HG02884 (cell line): ENCODE measurements around the gene GIGYF1.
"Not testable (repeated sequence)": the region's sequence is repeated elsewhere in the genome, so short reads cannot be mapped to it uniquely, and the experiment has no call there.

Experiments
- ATAC-seq: cut with Tn5 transposase; IDR thresholded peaks from one replicate; pipeline ENCODE4 v1.9.1; 2021; ENCODE audit warnings: mild to moderate bottlenecking, moderate library complexity; ENCODE audit not compliant: unreplicated experiment

GIGYF1 gene, protein sequence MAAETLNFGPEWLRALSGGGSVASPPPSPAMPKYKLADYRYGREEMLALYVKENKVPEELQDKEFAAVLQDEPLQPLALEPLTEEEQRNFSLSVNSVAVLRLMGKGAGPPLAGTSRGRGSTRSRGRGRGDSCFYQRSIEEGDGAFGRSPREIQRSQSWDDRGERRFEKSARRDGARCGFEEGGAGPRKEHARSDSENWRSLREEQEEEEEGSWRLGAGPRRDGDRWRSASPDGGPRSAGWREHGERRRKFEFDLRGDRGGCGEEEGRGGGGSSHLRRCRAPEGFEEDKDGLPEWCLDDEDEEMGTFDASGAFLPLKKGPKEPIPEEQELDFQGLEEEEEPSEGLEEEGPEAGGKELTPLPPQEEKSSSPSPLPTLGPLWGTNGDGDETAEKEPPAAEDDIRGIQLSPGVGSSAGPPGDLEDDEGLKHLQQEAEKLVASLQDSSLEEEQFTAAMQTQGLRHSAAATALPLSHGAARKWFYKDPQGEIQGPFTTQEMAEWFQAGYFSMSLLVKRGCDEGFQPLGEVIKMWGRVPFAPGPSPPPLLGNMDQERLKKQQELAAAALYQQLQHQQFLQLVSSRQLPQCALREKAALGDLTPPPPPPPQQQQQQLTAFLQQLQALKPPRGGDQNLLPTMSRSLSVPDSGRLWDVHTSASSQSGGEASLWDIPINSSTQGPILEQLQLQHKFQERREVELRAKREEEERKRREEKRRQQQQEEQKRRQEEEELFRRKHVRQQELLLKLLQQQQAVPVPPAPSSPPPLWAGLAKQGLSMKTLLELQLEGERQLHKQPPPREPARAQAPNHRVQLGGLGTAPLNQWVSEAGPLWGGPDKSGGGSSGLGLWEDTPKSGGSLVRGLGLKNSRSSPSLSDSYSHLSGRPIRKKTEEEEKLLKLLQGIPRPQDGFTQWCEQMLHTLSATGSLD (N-terminal part only)

DNA sequence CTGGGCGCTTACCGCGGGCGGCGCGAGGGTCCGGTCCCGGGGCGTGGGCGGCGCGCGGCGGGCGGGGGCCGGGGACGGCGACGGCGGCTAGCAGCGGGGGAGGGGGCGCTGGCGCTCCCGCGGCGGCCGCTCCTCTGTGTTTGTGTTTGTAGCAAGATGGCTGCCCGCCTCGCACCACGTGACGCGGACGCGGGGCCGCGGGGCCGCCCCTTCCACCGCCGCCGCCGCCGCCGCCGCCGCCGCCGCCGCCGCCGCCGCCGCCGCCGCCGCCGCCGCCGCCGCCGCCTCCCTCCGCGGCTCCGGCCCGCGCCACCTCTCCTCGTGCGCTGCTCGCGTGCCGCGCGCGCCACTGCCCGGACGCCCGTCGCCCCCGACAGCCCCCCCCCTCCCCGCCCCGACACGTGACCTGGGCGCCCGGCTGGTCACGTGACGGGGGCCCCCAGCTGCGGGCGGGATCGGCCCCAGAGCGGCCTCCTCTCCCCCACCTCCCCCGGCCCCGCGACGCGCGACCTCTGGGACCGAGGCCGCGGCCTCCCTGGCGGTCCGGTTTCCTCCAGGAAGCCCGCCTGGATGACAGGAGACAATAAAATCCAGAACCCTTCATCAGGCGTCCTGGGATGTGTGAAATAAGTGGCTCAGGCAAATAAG, at the start of gene GIGYF1:
Gene GIGYF1 (minus strand): TSS at position 153 of the 648 bp plus-strand sequence. CDS start 6,012 bp downstream, outside the sequence.
- ATAC-seq, result no peak

DNA sequence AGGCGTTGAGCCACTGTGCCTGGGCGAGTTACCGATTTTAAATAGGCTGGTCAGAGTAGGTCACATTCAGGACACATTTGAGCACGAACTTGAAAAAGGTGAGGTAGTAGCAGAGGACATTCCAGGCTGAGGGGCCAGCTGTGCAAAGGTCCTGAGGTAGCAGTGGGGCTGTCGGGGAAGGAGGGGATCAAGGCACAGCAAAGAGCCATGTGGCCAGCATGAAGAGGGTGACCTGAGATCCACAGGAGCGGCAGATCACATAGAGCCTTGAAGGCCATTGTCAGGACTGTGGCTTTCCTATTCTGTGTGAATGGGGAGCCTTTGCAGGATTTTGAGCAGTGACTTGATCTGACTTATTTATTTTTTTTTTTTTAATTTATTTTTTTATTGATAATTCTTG, 45.9 kb upstream of the GIGYF1 start:
- no peak for ATAC-seq

DNA sequence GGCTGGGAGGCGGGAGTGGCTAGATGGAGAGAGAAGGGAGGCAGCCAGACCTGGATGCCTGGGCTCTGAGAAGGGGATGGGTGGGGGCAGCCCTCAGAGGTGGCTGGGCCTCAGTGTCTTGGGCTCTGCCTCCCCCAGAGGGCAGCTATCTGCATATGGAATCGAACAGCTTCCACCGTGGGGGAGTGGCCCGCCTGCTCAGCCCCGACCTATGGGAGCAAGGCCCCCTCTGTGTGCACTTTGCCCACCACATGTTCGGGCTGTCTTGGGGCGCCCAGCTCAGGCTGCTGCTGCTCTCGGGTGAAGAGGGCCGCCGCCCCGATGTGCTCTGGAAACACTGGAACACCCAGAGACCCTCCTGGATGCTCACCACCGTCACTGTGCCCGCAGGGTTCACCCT, 42.6 kb upstream of the GIGYF1 start:
- no peak for ATAC-seq

DNA sequence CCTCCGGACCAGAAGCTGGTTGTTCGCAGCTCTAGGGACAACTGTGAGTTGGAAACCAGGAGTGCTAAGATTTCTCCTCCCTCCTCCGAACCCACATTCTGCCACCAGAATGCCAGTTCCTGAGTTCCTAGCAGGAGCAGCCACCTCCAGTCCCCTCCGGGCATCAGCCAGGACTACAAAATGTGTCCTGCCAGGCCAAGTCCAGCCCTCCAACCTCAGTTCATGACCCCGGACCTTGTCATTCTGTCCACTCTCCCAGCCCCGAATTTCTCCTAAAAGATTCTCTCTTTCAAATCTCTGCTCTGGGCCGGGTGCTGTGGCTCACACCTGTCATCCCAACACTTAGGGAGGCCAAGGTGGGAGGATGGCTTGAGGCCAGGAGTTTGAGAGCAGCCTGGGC, 41.7 kb upstream of the GIGYF1 start:
- no peak for ATAC-seq

DNA sequence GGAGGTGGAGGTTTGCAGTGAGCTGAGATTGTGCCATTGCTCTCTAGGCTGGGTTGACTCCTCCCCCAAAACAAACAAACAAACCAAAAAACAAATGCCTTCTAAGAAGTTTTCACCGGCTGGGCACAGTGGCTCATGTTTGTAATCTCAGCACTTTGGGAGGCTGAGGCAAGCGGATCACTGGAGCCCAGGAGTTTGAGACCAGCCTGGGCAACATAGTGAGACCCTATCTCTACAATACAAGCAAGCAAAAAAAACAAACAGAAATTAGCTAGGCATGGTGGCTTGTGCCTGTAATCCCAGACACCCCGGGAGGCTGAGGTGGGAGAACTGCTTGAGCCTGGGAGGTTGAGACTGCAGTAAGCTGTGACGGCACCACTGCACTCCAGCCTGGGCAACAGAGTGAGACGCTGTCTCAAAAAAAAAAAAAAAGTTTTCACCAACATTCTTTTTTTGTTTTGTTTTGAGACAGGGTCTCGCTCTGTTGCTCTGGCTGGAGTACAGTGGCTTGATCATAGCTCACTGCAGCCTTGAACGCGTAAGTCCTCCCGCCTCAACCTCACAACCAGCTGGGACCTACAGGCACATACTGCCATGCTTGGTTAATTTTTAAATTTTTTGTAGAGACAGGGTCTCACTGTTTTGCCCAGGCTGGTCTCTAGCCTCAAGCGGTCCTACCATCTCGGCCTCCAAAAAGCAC, 38.0 kb upstream of the GIGYF1 start:
- ATAC-seq, result no peak

DNA sequence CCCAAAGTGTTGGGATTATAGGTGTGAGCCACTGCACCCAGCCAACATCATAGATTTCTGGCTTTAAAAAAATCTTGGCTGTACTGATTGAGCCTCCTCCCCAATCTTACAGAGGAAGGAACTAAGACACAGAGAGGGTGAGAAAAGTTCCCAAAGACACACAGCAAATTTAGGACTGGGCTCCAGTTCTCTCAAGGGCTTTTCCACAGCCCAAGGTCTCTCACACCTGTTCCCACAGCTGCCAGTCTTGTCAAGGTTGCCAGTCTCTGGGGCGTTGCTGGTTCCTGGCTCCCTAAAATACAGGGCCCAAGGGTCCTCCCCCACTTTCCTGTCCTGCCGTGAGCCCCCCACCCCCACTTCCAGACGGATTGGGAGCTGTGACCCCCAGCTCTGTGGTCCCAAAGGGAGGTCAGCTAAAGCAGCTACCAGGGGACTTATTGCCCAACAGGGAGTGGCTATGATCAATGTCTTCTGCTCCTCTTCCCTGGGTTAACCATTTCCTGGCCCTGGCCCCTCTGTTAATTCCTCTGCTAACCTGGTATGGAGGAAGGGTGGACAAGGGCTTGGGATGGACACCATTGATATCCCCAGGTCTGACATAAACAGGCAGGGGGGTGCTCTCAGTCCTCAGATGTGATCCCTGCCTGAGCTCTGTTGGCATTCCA, 36.2 kb upstream of the GIGYF1 start:
- ATAC-seq, result no peak

DNA sequence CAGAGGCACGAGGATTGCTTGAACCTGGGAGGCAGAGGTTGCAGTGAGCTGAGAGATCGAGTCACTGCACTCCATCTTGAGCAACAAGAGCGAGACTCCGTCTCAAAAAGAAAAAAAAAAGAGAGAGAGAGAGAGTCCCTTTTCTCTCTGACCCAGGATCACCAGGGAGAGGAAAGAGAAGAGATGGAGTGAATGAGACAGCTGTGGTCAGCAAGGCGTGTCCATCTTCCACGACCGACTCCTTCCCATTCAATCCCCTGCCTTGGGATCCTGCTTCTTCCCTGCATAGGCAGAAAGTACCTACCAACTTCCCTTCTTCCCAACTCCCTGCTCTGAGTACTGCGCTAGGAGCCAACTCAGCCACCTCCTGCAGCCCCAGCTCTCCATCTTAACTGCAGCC, 34.1 kb upstream of the GIGYF1 start:
- ATAC-seq, result no peak

DNA sequence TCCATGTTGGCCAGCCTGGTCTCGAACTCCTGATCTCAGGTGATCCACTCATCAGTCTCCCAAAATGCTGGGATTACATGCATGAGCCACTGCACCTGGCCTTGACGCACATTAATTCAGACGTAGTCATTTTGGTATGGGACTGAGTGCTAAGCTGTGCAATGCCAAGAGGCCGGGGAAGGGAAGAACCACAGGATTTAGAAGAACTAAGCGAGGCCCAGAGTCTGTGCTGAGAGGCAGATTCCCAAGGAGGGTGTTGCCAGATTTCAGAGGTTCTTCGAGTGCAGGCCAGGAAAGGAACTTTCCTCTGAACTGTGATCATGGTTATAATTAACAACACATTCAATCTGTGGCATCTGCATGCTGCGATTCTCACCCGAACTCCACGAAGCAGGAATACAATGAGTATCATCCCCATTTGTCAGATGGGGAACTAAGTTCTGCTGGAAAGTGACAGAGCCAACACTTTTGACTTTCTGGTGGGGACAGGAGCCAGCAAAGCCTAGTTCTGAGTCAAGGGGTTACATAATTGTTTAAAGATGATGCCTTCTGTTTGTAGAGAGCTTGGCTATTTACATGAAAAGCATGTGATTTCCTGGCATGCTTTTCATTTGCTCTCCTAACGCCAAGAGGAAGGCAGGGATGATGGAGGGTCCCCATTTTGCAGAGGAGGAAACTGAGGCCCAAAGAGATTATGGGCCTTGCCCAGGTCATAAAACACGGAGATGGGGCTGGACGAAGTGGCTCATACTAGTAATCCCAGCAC, 33.1 kb upstream of the GIGYF1 start:
- ATAC-seq, result no peak

DNA sequence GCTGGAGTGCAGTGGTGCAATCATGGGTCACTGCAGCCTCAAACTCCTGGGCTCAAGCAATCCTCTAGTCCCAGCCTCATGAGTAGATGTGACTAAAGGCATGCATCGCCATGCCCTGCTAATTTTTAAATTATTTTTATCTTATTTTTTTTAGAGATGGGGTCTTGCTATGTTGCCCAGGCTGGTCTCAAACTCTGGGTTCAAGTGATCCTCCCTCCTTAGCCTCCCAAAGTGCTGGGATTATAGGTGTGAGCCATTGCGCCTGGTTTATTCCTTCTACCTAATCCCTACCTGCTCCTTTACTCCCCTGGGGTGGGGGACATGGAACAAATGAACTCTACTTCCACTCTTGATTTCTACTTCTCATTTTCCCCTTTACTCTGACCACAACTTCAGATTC, 30.3 kb upstream of the GIGYF1 start:
- not testable (repeated sequence) for ATAC-seq

DNA sequence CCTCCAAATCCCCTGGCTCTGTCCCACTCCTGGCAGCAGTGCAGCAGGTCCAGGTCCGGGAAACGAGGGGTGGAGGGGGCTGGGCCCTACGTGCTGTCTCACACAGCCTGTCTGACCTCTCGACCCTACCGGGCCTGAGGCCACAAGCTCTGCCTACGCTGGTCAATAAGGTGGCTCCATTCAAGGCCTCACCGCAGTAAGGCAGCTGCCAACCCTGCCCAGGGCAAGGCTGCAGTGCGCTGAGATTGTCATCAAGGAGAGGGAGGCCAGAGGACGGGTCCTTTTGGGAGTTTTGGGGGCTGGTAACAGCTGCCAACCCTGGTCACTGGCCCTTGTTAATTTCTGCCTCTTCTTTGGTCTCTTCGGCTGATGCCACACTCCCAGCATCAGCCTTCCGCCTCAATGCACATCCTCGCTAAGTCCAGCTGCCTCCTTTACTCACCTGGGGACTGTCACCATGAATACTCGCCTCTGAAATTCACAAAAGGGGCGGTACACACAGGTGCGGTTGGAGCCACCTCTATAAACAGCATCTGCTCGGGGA, 29.8 kb upstream of the GIGYF1 start:
- no peak for ATAC-seq

DNA sequence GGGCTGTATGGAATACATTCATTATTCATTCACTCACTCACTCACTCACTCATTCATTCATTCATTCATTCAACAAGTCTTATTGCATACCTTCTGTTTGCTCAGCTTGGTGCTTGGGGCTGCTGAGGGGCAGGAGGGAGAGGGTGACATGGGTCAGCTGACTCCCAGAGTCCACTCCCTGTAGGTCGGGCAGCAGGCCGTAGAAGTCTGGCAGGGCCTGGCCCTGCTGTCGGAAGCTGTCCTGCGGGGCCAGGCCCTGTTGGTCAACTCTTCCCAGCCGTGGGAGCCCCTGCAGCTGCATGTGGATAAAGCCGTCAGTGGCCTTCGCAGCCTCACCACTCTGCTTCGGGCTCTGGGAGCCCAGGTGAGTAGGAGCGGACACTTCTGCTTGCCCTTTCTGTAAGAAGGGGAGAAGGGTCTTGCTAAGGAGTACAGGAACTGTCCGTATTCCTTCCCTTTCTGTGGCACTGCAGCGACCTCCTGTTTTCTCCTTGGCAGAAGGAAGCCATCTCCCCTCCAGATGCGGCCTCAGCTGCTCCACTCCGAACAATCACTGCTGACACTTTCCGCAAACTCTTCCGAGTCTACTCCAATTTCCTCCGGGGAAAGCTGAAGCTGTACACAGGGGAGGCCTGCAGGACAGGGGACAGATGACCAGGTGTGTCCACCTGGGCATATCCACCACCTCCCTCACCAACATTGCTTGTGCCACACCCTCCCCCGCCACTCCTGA, 28.6 kb upstream of the GIGYF1 start:
- no peak for ATAC-seq

DNA sequence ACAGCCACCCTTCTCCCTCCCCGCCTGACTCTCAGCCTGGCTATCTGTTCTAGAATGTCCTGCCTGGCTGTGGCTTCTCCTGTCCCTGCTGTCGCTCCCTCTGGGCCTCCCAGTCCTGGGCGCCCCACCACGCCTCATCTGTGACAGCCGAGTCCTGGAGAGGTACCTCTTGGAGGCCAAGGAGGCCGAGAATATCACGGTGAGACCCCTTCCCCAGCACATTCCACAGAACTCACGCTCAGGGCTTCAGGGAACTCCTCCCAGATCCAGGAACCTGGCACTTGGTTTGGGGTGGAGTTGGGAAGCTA, 27.4 kb upstream of the GIGYF1 start:
- no peak for ATAC-seq

DNA sequence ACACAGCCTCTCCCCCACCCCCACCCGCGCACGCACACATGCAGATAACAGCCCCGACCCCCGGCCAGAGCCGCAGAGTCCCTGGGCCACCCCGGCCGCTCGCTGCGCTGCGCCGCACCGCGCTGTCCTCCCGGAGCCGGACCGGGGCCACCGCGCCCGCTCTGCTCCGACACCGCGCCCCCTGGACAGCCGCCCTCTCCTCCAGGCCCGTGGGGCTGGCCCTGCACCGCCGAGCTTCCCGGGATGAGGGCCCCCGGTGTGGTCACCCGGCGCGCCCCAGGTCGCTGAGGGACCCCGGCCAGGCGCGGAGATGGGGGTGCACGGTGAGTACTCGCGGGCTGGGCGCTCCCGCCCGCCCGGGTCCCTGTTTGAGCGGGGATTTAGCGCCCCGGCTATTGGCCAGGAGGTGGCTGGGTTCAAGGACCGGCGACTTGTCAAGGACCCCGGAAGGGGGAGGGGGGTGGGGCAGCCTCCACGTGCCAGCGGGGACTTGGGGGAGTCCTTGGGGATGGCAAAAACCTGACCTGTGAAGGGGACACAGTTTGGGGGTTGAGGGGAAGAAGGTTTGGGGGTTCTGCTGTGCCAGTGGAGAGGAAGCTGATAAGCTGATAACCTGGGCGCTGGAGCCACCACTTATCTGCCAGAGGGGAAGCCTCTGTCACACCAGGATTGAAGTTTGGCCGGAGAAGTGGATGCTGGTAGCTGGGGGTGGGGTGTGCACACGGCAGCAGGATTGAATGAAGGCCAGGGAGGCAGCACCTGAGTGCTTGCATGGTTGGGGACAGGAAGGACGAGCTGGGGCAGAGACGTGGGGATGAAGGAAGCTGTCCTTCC, 26.8 kb upstream of the GIGYF1 start:
- ATAC-seq, result no peak

DNA sequence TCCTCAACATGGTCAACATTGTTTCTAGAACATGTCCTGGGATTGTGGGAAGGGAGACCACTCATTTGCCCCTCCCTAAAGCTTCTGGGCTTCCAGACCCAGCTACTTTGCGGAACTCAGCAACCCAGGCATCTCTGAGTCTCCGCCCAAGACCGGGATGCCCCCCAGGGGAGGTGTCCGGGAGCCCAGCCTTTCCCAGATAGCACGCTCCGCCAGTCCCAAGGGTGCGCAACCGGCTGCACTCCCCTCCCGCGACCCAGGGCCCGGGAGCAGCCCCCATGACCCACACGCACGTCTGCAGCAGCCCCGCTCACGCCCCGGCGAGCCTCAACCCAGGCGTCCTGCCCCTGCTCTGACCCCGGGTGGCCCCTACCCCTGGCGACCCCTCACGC, 26.2 kb upstream of the GIGYF1 start, which contains the start of gene EPO:
Gene EPO (plus strand): TSS at position 190 of the 392 bp plus-strand sequence. CDS start 513 bp downstream, outside the sequence.
- no peak for ATAC-seq

DNA sequence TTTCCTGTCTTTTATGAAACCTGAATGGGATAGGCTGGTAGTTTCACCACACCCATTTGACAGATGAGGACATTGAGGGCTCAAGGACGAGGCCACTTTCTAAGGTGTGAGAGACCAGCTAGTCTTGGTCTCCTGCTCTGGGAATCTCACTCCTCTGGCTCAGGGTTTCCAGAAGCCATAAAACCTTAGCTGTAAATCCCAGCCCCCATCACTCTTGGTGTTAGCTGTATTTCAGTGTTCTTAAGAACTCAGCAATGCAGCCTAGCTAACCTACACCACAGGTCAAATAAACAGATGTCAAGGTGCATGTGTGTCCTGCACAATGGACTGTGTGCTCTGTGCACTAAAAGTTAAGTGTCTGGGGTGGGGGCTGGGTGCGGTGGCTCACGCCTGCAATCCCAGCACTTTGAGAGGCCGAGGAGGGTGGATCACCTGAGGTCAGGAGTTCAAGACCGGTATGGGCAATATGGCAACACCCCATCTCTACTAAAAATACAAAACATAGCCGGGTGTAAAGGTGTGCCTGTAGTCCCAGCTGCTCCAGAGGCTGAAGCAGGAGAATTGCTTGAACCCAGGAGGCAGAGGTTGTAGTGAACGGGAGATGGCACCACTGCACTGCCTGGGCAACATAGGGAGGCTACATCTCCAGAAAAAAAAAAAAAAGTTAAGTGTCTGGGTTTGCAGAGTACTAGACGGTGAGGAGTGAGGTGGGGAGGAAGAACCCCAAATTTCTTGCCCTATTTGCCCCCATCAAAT, 25.7 kb upstream of the GIGYF1 start:
- no peak for ATAC-seq

DNA sequence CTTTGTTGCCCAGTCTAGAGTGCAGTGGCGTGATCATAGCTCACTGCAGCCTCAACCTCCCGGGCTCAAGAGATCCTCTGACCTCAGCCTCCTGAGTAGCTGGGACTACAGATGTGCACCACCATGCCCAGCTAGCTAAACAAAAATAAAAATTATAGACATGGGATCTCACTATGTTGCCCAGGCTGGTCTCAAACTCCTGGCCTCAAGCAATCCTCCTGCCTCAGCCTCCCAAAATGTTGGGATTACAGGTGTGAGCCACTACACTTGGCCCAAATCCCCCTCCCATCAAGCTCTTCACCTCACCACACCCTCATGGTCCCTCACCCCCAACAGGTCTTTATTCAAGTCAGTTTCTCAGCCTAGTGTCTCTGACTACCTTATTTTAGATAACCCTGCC, 23.0 kb upstream of the GIGYF1 start:
- not testable (repeated sequence) for ATAC-seq

DNA sequence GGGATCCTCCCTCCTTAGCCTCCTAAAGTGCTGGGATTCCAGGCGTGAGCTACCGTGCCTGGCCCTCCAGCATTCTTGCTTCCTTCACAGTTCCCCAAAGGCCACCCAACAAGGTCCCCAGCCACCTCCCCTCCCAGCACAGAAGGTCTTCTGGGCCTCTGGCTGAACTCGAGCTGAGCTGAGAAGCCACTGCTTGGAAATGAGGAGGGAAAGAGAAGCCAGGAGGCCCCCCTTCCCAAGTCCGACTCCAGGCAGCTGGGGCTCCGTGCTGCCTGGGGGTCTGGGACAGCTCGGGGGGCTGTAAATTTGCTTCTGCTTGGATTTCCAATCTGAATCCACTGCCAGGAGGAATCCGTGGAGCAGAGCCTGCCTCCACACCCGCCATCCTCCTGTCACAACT, 20.7 kb upstream of the GIGYF1 start:
- no peak for ATAC-seq
